Uterus (tissue), 2 donors: ENCODE results near the gene KIAA0513.

Source experiments
- CTCF ChIP-seq, 4 experiments: fragments of 200-600 bp in 2 of 4; fragments of 450-650 bp in 2 of 4; sonication (generic) in 2 of 4; IDR thresholded peaks; one replicate each; pipeline ENCODE4 v1.5.1; 2016 to 2019; ENCODE audit warnings: antibody characterized with exemption in 4 of 4, mild to moderate bottlenecking in 2 of 4, moderate library complexity in 1 of 4
- POLR2A ChIP-seq, 2 donors: fragments of 450-650 bp; IDR thresholded peaks; one replicate each; pipeline ENCODE4 v1.6.1; 2016; ENCODE audit warnings: antibody characterized with exemption in 2 of 2, mild to moderate bottlenecking in 1 of 2, moderate library complexity in 1 of 2

- TF ChIP-seq CTCF (IDR thresholded peaks at IDR 0.05), result no peak
- no peak for TF ChIP-seq POLR2A (IDR thresholded peaks at IDR 0.05)
Measured at GRCh38 chr16:85003076-85003475, 24.5 kb upstream of the KIAA0513 start.
